ENCODE measurements around the gene PDE6H.

GRCh38 chr12:14953752-14954151 is 19.1 kb upstream of the PDE6H start:
- TF ChIP-seq POLR2AphosphoS5 (IDR thresholded peaks at IDR 0.05) (no peak), POLR2A (IDR thresholded peaks at IDR 0.05) (no peak), CTCF (IDR thresholded peaks at IDR 0.05) (no peak)

Data from sigmoid colon (tissue), 4 donors.